IPS-NIHi7 (cell line): ENCODE results near the gene CNN1.
"Not testable (repeated sequence)": the region's sequence is repeated elsewhere in the genome, so short reads cannot be mapped to it uniquely, and the experiment has no call there.

Experiments used
- DNase-seq: peaks from one replicate; pipeline ENCODE4 v3.0.0; 2012; ENCODE audit warnings: mixed read lengths; ENCODE audit errors: extremely low spot score

CNN1 gene

DNA sequence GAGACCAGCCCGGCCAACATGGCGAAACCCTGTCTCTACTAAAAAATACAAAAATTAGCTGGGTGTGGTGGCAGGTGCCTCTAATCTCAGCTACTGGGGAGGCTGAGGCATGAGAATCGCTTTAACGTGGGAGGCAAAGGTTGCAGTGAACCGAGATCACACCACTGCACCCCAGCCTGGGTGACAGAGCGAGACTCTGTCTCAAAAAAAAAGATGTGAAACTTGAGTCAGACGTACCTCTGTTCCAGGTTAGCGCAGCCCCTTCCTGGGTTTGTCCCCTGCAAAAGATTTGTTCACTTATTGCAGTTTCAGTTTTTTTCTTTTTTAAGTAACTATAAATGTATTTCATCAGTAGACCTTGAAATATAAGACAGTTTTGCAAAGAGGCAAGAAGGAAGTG is 61.1 kb downstream of the CNN1 start:
- DNase-seq: not testable (repeated sequence)
